Adrenal gland (tissue), 12 donors: ENCODE results near the gene EIF4E2. TPM values are rescaled to one million over a fixed set of nuclear protein-coding genes. Genes with fewer than 3 reads are reported as not detected.

Experiments used
- DNase-seq, 7 donors: peaks; one replicate each; pipeline ENCODE4 v3.0.0-alpha.2; 2019 to 2020
- H3K27ac ChIP-seq, 5 donors: fragments of 200-600 bp; sonication (generic) in 4 of 5; 1 replicate in 3 of 5; 2 replicates in 2 of 5; pipeline versions ENCODE4 v1.5.1 to v1.8.0; 2016 to 2020; ENCODE audit warnings: mild to moderate bottlenecking in 1 of 5
- H3K27me3 ChIP-seq: fragments of 200-600 bp; 2 replicates; pipeline ENCODE4 v1.8.0; 2021
- H3K36me3 ChIP-seq, 2 donors: fragments of 200-600 bp; replicated peaks in 1 of 2; 1 replicate in 1 of 2; 2 replicates in 1 of 2; pipeline versions ENCODE4 v1.5.1 to v1.8.0; 2018 to 2022
- H3K4me1 ChIP-seq, 2 donors: fragments of 200-600 bp; replicated peaks in 1 of 2; 1 replicate in 1 of 2; 2 replicates in 1 of 2; pipeline versions ENCODE4 v1.5.1 to v1.8.0; 2018 to 2021
- H3K4me3 ChIP-seq, 4 donors: fragments of 200-600 bp; sonication (generic) in 3 of 4; one replicate each; pipeline ENCODE4 v1.5.1; 2016 to 2018
- H3K9me3 ChIP-seq, 3 donors: fragments of 200-600 bp; sonication (generic) in 1 of 3; replicated peaks in 1 of 3; 1 replicate in 2 of 3; 2 replicates in 1 of 3; pipeline versions ENCODE4 v1.5.1 to v1.8.0; 2016 to 2021
- CTCF ChIP-seq, 6 experiments: fragments of 450-650 bp in 4 of 6; fragments of 200-600 bp in 2 of 6; sonication (generic) in 1 of 6; IDR thresholded peaks; 1 replicate in 5 of 6; 2 replicates in 1 of 6; pipeline versions ENCODE4 v1.5.1 to v1.8.0; 2016 to 2021; ENCODE audit warnings: antibody characterized with exemption in 6 of 6, mild to moderate bottlenecking in 2 of 6, moderate library complexity in 1 of 6
- POLR2A ChIP-seq, 2 donors: fragments of 450-650 bp; IDR thresholded peaks; one replicate each; pipeline ENCODE4 v1.6.1; 2017; ENCODE audit warnings: antibody characterized with exemption in 2 of 2, mild to moderate bottlenecking in 2 of 2, moderate library complexity in 1 of 2
- WGBS, 4 donors: extraction: QIAGEN DNeasy Blood & Tissue Kit in 2 of 4; methylation state at CpG; one replicate each; pipeline versions ENCODE4 v1.1.5 to v1.1.7; 2013 to 2017; 5-methylcytosine and 5-hydroxymethylcytosine counted together
- intact Hi-C, 2 donors: fragments of 100-400 bp; cut with DNase I; formaldehyde crosslinking; loops; one replicate each; pipeline versions ENCODE4 v1.14.1 to v1.15.0; 2022 to 2023
- polyA plus RNA-seq, 3 donors: library from polyadenylated mRNA; stranded (reverse); fragments of 200-250 nt in 2 of 3; fragments of 350-450 nt in 1 of 3; fragmentation: Illumina TruSeq in 1 of 3; extraction: RNeasy Lipid Tissue Mini Kit (QIAGEN cat#74804) in 1 of 3; gene quantifications; one replicate each; pipeline ENCODE4 v1.2.3, GENCODE V29; 2013 to 2014
- total RNA-seq, 9 donors: library from RNA; depleted of rRNA in 4 of 9; stranded (reverse); fragments of >200 nt in 4 of 9; fragments of 120-200 nt in 1 of 9; fragmentation: NEBNext Ultra II Directional in 1 of 9; extraction: Animal tissue kit (Norgen Biotek cat#: 25700) in 1 of 9; gene quantifications; one replicate each; pipeline versions ENCODE4 v1.1.0 to v1.2.4, GENCODE V29; 2013 to 2023
- donor health status: healthy with polysubstance abuse.
- donor health status: Bipolar disorder and iron deficiency.
- donor health status: DM: yes; HTN: yes; CAD: no.
- donor health status: DM: no; HTN: no; CAD: no.
- donor health status: DM: no; HTN: no; CAD: no.
- donor health status: DM: yes; HTN: yes; CAD: no.

EIF4E2 gene
- total and polyA plus RNA-seq, 12 donors: 32.2 to 137 (median 57.8) TPM

GRCh38 chr2:232551250-232551638 lies 755 bp downstream of the EIF4E2 start:
- Histone ChIP-seq H3K9me3 (no peaks in the 10 kb centered on the region), H3K36me3 (peaks cover 0 to 3% of the 10 kb centered on the region in 2 donors), H3K27ac (peak overlapping the region in 3 of 5 donors; percentile 97 to 99 (median 98)), H3K4me1 (peaks cover 12 to 34% of the 10 kb centered on the region in 2 donors), H3K4me3 (peak overlapping the region; percentile 27 to 94 (median 78)), H3K27me3 (no peaks in the 10 kb centered on the region)
- no peak for DNase-seq
- intact Hi-C loops: no loop called here
- TF ChIP-seq CTCF (IDR thresholded peaks at IDR 0.05) (no peak), POLR2A (IDR thresholded peaks at IDR 0.05) (no peak)
- 6 to 11% (median 10%) methylated on average over 7 of the region's 7 CpGs for WGBS, 4 donors

GRCh38 chr2:232551776-232552175 lies 1.3 kb downstream of the EIF4E2 start:
- peak overlapping the region in 1 of 4 donors; percentile 88 for H3K4me3 ChIP-seq
- H3K9me3 ChIP-seq: no peaks in the 10 kb centered on the region
- WGBS, 4 donors: 92 to 98% (median 95%) methylated on average over 4 of the region's 4 CpGs
- TF ChIP-seq CTCF (IDR thresholded peaks at IDR 0.05) (no peak), POLR2A (IDR thresholded peaks at IDR 0.05) (no peak)
- H3K36me3 ChIP-seq: peaks cover 0 to 8% of the 10 kb centered on the region in 2 donors
- no peaks in the 10 kb centered on the region for H3K27me3 ChIP-seq
- intact Hi-C loops: no loop called here
- no peak overlapping the region for H3K27ac ChIP-seq
- H3K4me1 ChIP-seq: peaks cover 12 to 34% of the 10 kb centered on the region in 2 donors
- DNase-seq: peak in 1 of 7 donors; percentile 9

- Histone ChIP-seq H3K27ac (no peak overlapping the region), H3K36me3 (peaks cover 0 to 47% of the 10 kb centered on the region in 2 donors), H3K27me3 (no peaks in the 10 kb centered on the region)
These were observed 5.9 kb downstream of the EIF4E2 start for GRCh38 chr2:232556426-232556825.

GRCh38 chr2:232562515-232563151 lies 12.1 kb downstream of the EIF4E2 start:
- DNase-seq: no peak
- H3K27me3 ChIP-seq: no peaks in the 10 kb centered on the region
- H3K4me3 ChIP-seq: no peak overlapping the region
- WGBS, 4 donors: 80 to 88% (median 84%) methylated on average over 8 of the region's 8 CpGs
- H3K27ac ChIP-seq: no peak overlapping the region
- H3K36me3 ChIP-seq: peaks cover 0 to 81% of the 10 kb centered on the region in 2 donors
- H3K9me3 ChIP-seq: no peaks in the 10 kb centered on the region
- TF ChIP-seq CTCF (IDR thresholded peaks at IDR 0.05) (no peak), POLR2A (IDR thresholded peaks at IDR 0.05) (no peak)
- intact Hi-C loops: no loop called here
- no peaks in the 10 kb centered on the region for H3K4me1 ChIP-seq

More at GRCh38 chr2:232556426-232556825, 5.9 kb downstream of the EIF4E2 start:
- H3K4me3 ChIP-seq: no peak overlapping the region
- WGBS, 4 donors: 77 to 89% (median 80%) methylated on average over 3 of the region's 3 CpGs
- H3K9me3 ChIP-seq: no peaks in the 10 kb centered on the region
- DNase-seq: no peak
- intact Hi-C loops: no loop called here
- H3K4me1 ChIP-seq: peaks cover 5 to 21% of the 10 kb centered on the region in 2 donors
- no peak for TF ChIP-seq CTCF (IDR thresholded peaks at IDR 0.05)
- no peak for TF ChIP-seq POLR2A (IDR thresholded peaks at IDR 0.05)
